ENCODE results near the gene NDEL1. TPM values are rescaled to one million over a fixed set of nuclear protein-coding genes. Genes with fewer than 3 reads are reported as not detected.

Gene NDEL1
- polyA plus RNA-seq, 1 experiment: 72.2 TPM

GRCh38 chr17:8443756-8444155 lies 8.1 kb downstream of the NDEL1 start:
- Histone ChIP-seq H3K36me3 (ENCODE audit: control insufficient read depth, insufficient read depth, low read length) (peaks cover 12% of the 10 kb centered on the region), H3K4me3 (ENCODE audit: low read depth, low read length) (no peak overlapping the region), H3K27me3 (ENCODE audit: control insufficient read depth, insufficient read depth, low read length) (no peaks in the 10 kb centered on the region)
- TF ChIP-seq CTCF (IDR thresholded peaks at IDR 0.05; ENCODE audit: insufficient read depth, low read depth, low read length): no peak
- no peak for DNase-seq (ENCODE audit: low read depth)
- POLR2A ChIA-PET: no interaction called here
- CTCF ChIA-PET: no interaction called here

GRCh38 chr17:8444494-8444893 lies 8.8 kb downstream of the NDEL1 start:
- Histone ChIP-seq H3K36me3 (ENCODE audit: control insufficient read depth, insufficient read depth, low read length) (peaks cover 15% of the 10 kb centered on the region), H3K4me3 (ENCODE audit: low read depth, low read length) (no peak overlapping the region), H3K27me3 (ENCODE audit: control insufficient read depth, insufficient read depth, low read length) (no peaks in the 10 kb centered on the region)
- ChIA-PET CTCF (no interaction called here), POLR2A (no interaction called here)
- no peak for TF ChIP-seq CTCF (IDR thresholded peaks at IDR 0.05; ENCODE audit: insufficient read depth, low read depth, low read length)
- no peak for DNase-seq (ENCODE audit: low read depth)

- ChIA-PET POLR2A (no interaction called here), CTCF (interaction anchor here (0.7 to 1.1 kb wide), 2 partner anchors 9 to 301 kb away, joined by 3 read pairs; no protein-coding TSS in a partner anchor)
- H3K4me3 ChIP-seq (ENCODE audit: low read depth, low read length): no peak overlapping the region
- H3K27me3 ChIP-seq (ENCODE audit: control insufficient read depth, insufficient read depth, low read length): no peaks in the 10 kb centered on the region
- DNase-seq (ENCODE audit: low read depth): no peak
- H3K36me3 ChIP-seq (ENCODE audit: control insufficient read depth, insufficient read depth, low read length): peaks cover 13% of the 10 kb centered on the region
- no peak for TF ChIP-seq CTCF (IDR thresholded peaks at IDR 0.05; ENCODE audit: insufficient read depth, low read depth, low read length)
Observed at GRCh38 chr17:8445536-8445935, 9.9 kb downstream of the NDEL1 start.

- TF ChIP-seq CTCF (IDR thresholded peaks at IDR 0.05; ENCODE audit: insufficient read depth, low read depth, low read length): no peak
- CTCF ChIA-PET: no interaction called here
- DNase-seq (ENCODE audit: low read depth): no peak
- Histone ChIP-seq H3K36me3 (ENCODE audit: control insufficient read depth, insufficient read depth, low read length) (peaks cover 16% of the 10 kb centered on the region), H3K27me3 (ENCODE audit: control insufficient read depth, insufficient read depth, low read length) (no peaks in the 10 kb centered on the region), H3K4me3 (ENCODE audit: low read depth, low read length) (no peak overlapping the region)
- POLR2A ChIA-PET: no interaction called here
Observed at GRCh38 chr17:8447799-8448198, 12.1 kb downstream of the NDEL1 start.

- Histone ChIP-seq H3K27me3 (ENCODE audit: control insufficient read depth, insufficient read depth, low read length) (no peaks in the 10 kb centered on the region), H3K36me3 (ENCODE audit: control insufficient read depth, insufficient read depth, low read length) (peaks cover 16% of the 10 kb centered on the region), H3K4me3 (ENCODE audit: low read depth, low read length) (no peak overlapping the region)
- POLR2A ChIA-PET: no interaction called here
- no peak for DNase-seq (ENCODE audit: low read depth)
- CTCF ChIA-PET: interaction anchor here (0.9 kb wide), 1 partner anchor 298 kb away, joined by 3 read pairs; no protein-coding TSS in a partner anchor
- no peak for TF ChIP-seq CTCF (IDR thresholded peaks at IDR 0.05; ENCODE audit: insufficient read depth, low read depth, low read length)
Observed at GRCh38 chr17:8448310-8448709, 12.6 kb downstream of the NDEL1 start.

Measured in BJ (cell line).